BE2C (cell line): ENCODE measurements around the gene CSF1.
"Not testable (repeated sequence)": the region's sequence is repeated elsewhere in the genome, so short reads cannot be mapped to it uniquely, and the experiment has no call there.

Experiments used
- DNase-seq: peaks from one replicate; pipeline ENCODE4 v3.0.0-alpha.2; 2020
- H3K27me3 ChIP-seq: fragments of 250-450 bp; sonication (Bioruptor Pico); 2 replicates; pipeline ENCODE4 v1.5.1; 2020; ENCODE audit warnings: mild to moderate bottlenecking
- H3K36me3 ChIP-seq: fragments of 250-450 bp; sonication (Bioruptor Pico); 2 replicates; pipeline ENCODE4 v1.5.1; 2020; ENCODE audit warnings: mild to moderate bottlenecking
- H3K4me1 ChIP-seq: fragments of 250-450 bp; sonication (Bioruptor Pico); 2 replicates; pipeline ENCODE4 v1.5.1; 2020
- H3K4me3 ChIP-seq: 2 replicates; pipeline ENCODE4 v1.5.1; 2011; ENCODE audit warnings: low read depth, low read length
- H3K9me3 ChIP-seq: fragments of 250-450 bp; sonication (Bioruptor Pico); 2 replicates; pipeline ENCODE4 v1.5.1; 2020
- TF ChIP-seq, protein P1 (sequence below): IDR thresholded peaks from 2 replicates; pipeline ENCODE4 v1.5.1; 2012; ENCODE audit warnings: mild to moderate bottlenecking, low read depth, low read length

Gene CSF1

DNA sequence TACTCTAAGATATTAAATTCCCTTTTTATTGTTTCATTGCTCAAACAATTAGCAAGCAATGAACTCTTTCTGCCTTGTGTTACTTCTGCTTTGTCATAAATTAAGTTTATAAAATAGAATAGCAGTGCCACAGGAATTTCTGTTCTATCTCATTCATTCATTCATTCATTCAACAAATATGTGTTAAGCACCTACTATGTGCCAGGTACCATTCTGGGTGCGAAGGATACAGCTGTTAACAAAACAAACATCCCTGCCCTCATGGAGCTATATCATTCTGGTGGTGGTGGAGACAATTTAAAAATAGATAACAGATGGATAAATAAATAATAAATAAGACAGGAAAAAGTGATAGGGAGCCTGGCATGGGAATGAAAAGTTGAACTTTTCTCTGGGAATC is 39.4 kb downstream of the CSF1 start:
- no peaks in the 10 kb centered on the region for H3K27me3 ChIP-seq
- no peaks in the 10 kb centered on the region for H3K4me1 ChIP-seq
- no peaks in the 10 kb centered on the region for H3K9me3 ChIP-seq
- TF ChIP-seq, protein P1, sequence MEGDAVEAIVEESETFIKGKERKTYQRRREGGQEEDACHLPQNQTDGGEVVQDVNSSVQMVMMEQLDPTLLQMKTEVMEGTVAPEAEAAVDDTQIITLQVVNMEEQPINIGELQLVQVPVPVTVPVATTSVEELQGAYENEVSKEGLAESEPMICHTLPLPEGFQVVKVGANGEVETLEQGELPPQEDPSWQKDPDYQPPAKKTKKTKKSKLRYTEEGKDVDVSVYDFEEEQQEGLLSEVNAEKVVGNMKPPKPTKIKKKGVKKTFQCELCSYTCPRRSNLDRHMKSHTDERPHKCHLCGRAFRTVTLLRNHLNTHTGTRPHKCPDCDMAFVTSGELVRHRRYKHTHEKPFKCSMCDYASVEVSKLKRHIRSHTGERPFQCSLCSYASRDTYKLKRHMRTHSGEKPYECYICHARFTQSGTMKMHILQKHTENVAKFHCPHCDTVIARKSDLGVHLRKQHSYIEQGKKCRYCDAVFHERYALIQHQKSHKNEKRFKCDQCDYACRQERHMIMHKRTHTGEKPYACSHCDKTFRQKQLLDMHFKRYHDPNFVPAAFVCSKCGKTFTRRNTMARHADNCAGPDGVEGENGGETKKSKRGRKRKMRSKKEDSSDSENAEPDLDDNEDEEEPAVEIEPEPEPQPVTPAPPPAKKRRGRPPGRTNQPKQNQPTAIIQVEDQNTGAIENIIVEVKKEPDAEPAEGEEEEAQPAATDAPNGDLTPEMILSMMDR, result no peak
- H3K36me3 ChIP-seq, result no peaks in the 10 kb centered on the region
- H3K4me3 ChIP-seq, result no peak overlapping the region
- DNase-seq, result no peak

DNA sequence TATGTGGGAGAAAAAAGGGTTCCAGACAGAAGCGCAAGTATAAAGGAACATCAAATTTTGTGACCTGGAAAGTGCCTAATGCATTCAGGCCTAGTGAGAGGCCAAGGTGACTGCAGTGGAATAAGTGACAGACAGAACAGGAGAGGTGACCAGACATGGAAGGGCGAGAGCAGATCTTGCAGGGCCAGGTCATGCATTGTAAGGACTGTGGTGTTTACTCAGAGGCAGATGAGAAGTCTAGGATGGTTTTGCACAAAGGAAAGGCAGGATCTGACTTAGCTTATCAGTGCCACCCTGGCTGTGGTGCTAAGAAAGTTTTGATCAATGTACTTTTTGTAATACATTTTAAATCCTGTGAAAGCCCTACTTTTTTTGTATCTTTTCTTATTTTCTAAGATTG is 39.9 kb downstream of the CSF1 start:
- H3K27me3 ChIP-seq, result no peaks in the 10 kb centered on the region
- DNase-seq, result no peak
- H3K4me1 ChIP-seq, result no peaks in the 10 kb centered on the region
- no peaks in the 10 kb centered on the region for H3K9me3 ChIP-seq
- TF ChIP-seq, protein P1, result no peak
- no peaks in the 10 kb centered on the region for H3K36me3 ChIP-seq
- H3K4me3 ChIP-seq, result no peak overlapping the region

DNA sequence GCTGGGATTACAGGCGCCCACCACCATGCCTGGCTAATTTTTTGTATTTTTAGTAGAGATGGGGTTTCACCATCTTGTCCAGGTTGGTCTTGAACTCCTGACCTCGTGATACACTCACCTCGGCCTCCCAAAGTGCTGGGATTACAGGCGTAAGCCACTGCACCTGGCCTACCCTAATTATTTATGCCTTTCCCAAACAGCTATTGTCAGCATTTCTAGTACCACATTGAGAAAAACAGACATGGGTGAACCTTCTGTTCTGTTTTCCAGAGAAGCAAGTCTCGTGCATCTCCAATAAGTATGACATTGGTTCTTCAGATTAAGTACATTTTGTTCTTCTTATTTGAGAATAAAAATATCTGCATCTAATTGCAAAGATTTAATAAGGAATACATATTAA is 40.9 kb downstream of the CSF1 start:
- H3K4me1 ChIP-seq, H3K27me3 ChIP-seq: not testable (repeated sequence)

DNA sequence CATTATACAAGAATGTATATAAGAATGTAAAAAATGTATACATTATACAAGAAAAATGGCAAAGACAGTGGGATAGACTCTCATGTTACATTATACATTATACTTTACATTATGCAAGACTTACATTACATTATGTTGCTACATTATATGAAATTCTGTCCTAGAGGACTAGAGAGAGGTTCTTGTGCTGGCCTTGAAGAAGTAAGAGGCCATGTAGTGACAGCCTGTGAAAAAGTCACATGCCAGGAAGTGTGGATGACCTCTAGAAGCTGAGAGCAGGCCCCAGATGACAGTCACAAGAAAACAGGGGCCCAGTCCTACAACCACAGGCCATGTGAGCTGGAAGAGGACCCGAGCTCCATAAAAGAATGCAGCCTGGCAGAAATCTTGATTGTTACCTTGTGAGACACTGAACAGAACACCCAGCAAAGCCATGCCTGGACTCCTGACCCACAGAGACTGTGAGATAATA is 43.4 kb downstream of the CSF1 start:
- TF ChIP-seq, protein P1, result no peak
- no peaks in the 10 kb centered on the region for H3K9me3 ChIP-seq
- H3K36me3 ChIP-seq, result no peaks in the 10 kb centered on the region
- H3K4me1 ChIP-seq, result no peaks in the 10 kb centered on the region
- no peak overlapping the region for H3K4me3 ChIP-seq
- no peak for DNase-seq
- H3K27me3 ChIP-seq, result no peaks in the 10 kb centered on the region

More for the DNA sequence above, 40.9 kb downstream of the CSF1 start:
- DNase-seq, H3K36me3 ChIP-seq, H3K4me3 ChIP-seq, H3K9me3 ChIP-seq: not testable (repeated sequence)

DNA sequence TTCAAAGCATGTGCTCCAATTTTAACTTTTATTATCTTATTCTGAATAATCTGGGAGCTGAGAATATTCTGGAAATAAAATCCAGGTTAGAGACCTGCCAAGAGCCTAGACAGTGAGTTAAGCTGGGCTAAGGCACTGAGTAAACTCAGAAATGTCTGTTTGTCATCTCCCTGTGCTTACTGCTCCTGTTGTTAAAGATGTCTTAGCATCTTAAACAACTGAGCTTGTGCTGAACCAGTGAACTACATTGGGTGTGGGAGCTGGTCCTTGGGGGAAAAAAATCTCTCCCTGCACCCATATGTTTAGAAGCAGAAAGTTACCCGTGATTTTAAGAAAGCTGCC is 49.0 kb downstream of the CSF1 start:
- no peak for DNase-seq
- Histone ChIP-seq H3K9me3 (no peaks in the 10 kb centered on the region), H3K4me1 (no peaks in the 10 kb centered on the region), H3K27me3 (no peaks in the 10 kb centered on the region), H3K36me3 (no peaks in the 10 kb centered on the region), H3K4me3 (no peak overlapping the region)
- TF ChIP-seq, protein P1, result no peak

DNA sequence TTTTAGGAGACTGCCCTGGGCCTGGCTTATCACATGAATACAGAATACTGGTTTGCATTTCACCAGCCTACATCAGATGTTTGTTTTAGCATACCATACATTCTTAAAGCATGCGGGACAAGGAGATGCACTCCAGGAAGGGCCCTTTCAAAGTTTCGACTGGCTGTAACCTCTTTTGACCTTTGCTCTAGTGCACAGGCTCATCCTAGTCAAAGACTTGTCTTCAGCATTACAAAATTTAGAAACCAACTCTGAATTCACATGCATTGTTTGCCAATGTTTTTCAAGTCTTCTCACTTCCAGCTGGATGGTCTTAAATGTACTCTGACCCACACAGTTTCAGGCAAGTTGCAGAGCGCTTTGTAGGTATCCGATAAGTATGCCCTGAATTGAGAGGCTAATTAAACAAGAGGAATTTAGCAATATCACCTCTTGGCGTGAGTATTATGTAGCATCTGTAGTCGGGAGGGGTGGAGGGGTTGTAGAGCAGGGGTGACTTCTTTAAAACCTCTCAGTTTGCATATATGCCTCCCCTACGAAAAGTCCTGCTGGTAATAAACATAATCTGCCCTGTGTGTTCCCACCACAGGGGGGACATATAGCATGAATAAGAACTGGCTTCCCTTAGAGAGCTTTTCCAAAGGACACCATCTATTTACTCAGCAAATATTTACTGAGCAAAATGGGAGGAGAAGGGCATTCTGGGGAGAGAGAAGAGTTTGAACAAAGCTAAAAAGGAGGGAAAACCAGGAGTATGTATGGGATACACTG is 49.5 kb downstream of the CSF1 start:
- Histone ChIP-seq H3K27me3 (no peaks in the 10 kb centered on the region), H3K4me3 (no peak overlapping the region), H3K9me3 (no peaks in the 10 kb centered on the region), H3K4me1 (no peaks in the 10 kb centered on the region), H3K36me3 (no peaks in the 10 kb centered on the region)
- DNase-seq, result no peak
- TF ChIP-seq, protein P1, result 0 out of 2 replicates have a peak, but pooled peaks have one; percentile 6
